ENCODE data around the gene LAPTM5. TPM values are rescaled to one million over a fixed set of nuclear protein-coding genes. Genes with fewer than 3 reads are reported as not detected.
A peak's percentile ranks its signal among the peaks of the same experiment; 100 is the strongest.

The LAPTM5 gene
- total RNA-seq, 1 experiment from 2014 or later = 1.5 TPM

DNA sequence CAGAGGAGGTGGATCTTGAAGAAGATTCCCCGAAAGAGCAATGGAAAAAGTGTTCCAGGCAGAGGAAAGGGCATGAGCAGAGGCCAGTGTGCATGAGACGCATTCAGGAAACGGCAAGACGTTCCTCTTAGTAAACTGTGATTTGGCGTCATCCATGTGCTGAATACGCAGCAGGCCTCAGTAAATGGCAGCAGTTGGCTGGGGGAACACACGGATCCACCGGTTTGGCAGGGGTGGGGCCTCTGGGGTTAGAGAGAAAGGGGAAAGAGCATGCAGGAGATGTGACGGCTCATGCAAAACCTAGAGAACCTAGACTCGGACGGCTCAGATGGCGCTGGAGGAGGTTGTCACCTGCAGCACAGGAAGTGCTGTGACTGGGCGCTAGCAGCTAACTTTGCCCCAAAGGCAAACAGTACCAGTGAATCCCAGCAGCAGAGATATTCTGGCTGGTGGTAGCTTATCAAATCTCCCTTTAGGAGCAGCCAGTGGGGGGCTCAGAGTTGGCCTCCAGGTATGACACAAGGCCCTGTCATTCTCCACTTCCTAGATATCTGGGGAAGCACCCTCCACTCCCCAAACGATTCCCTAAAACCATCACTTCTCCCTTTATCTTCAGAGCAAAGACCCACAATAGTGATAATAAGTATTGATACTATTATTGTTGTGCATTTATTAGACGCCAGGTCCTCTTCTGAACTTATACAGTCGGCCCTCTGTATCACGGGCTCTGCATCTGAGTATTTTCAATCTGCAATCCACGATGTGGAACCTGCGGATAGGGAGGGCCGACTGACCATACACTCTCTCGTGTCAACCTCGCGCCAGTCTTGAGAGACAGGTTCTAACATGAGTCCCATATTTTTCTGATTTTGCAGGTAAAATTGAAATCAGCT, 7.6 kb downstream of the LAPTM5 start (continued):
- TF ChIP-seq, protein P1, sequence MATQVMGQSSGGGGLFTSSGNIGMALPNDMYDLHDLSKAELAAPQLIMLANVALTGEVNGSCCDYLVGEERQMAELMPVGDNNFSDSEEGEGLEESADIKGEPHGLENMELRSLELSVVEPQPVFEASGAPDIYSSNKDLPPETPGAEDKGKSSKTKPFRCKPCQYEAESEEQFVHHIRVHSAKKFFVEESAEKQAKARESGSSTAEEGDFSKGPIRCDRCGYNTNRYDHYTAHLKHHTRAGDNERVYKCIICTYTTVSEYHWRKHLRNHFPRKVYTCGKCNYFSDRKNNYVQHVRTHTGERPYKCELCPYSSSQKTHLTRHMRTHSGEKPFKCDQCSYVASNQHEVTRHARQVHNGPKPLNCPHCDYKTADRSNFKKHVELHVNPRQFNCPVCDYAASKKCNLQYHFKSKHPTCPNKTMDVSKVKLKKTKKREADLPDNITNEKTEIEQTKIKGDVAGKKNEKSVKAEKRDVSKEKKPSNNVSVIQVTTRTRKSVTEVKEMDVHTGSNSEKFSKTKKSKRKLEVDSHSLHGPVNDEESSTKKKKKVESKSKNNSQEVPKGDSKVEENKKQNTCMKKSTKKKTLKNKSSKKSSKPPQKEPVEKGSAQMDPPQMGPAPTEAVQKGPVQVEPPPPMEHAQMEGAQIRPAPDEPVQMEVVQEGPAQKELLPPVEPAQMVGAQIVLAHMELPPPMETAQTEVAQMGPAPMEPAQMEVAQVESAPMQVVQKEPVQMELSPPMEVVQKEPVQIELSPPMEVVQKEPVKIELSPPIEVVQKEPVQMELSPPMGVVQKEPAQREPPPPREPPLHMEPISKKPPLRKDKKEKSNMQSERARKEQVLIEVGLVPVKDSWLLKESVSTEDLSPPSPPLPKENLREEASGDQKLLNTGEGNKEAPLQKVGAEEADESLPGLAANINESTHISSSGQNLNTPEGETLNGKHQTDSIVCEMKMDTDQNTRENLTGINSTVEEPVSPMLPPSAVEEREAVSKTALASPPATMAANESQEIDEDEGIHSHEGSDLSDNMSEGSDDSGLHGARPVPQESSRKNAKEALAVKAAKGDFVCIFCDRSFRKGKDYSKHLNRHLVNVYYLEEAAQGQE (IDR thresholded peaks at IDR 0.05; ENCODE audit: low read depth) = no peak
- TF ChIP-seq, protein P2, sequence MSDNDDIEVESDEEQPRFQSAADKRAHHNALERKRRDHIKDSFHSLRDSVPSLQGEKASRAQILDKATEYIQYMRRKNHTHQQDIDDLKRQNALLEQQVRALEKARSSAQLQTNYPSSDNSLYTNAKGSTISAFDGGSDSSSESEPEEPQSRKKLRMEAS (IDR thresholded peaks at IDR 0.05) = no peak
- TF ChIP-seq, protein P3, sequence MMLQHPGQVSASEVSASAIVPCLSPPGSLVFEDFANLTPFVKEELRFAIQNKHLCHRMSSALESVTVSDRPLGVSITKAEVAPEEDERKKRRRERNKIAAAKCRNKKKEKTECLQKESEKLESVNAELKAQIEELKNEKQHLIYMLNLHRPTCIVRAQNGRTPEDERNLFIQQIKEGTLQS (IDR thresholded peaks at IDR 0.05) = no peak
- TF ChIP-seq EGR1 (IDR thresholded peaks at IDR 0.05; ENCODE audit: low read depth) (no peak), FOSL1 (IDR thresholded peaks at IDR 0.05; ENCODE audit: low read depth) (no peak)

DNA sequence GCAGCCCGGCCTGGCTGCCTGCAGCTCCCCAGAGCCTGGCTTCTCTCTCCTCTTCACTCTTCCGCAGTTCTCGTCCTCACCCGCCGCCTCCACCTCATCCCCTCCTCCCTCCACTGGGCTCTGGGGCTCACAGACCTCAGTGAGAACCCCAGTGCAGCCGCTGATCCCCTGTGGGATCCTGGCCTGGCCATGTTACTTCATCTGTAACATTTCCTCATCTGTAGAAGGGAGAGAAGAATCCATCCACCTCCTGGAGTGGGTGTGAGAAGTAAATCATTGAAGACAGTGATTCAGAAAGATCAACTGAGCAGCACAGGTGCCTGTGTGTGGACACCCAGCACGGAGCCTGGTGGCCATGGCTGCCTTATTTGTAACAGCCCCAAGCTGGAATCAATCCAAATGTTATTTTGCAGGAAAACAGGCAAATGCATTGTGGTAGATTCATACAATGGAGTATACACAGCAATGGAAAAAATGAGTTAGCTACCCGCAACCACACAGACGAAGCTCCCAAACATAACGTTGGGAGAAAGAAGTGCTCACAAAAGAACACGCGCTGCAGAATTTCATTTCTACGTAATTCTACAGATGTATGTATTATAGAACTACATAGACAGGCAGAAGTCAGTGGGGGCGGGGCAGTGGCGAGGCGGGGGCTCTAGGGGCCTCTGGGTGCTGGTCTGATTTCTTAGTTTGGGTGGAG, 8.7 kb downstream of the LAPTM5 start:
- Histone ChIP-seq H3K4me3 (replicated peaks in 1 of 2; ENCODE audit: low read depth in 1 of 2, low read length in 2 of 2) (no peak overlapping the region), H3K4me1 (ENCODE audit: control insufficient read depth in 1 of 2, insufficient read depth in 2 of 2, low read length in 2 of 2) (peaks cover 2 to 14% of the 10 kb centered on the region in 2 experiments; a peak in 3 of 4 replicates), H3K4me2 (ENCODE audit: low read length) (no peak overlapping the region), H4K20me1 (ENCODE audit: insufficient read depth) (no peaks in the 10 kb centered on the region), H3K27ac (ENCODE audit: low read depth, low read length) (peak overlapping the region; percentile 8; the same call in 1 of the 2 replicates), H3K36me3 (ENCODE audit: control insufficient read depth in 1 of 2, insufficient read depth in 2 of 2, low read length in 2 of 2) (no peaks in the 10 kb centered on the region), H3K79me2 (ENCODE audit: insufficient read depth, low read length) (no peaks in the 10 kb centered on the region), H3K27me3 (ENCODE audit: insufficient read depth, low read length) (no peaks in the 10 kb centered on the region), H2AFZ (ENCODE audit: low read depth, low read length, poor library complexity, severe bottlenecking) (no peak overlapping the region), H3K9me3 (ENCODE audit: control insufficient read depth in 1 of 2, insufficient read depth in 1 of 2, low read depth in 1 of 2, low read length in 2 of 2) (no peaks in the 10 kb centered on the region), H3K9me2 (ENCODE audit: insufficient read depth) (no peaks in the 10 kb centered on the region), H3K9ac (ENCODE audit: low read length) (no peak overlapping the region)
- RAD21 ChIA-PET (ENCODE audit: low non-redundant PET in 1 of 2, low total read pairs in 2 of 2, uncharacterized antibody in 2 of 2, unreplicated experiment in 2 of 2) = no interaction called here
- intact Hi-C loops (cut with micrococcal nuclease) = no loop called here
- ATAC-seq = 0 out of 2 replicates have a peak, but pooled peaks have one; percentile 10
- POLR2A ChIA-PET = no interaction called here
- CTCF ChIA-PET = interaction anchor here (1.2 kb wide), 1 partner anchor 31 kb away, joined by 3 read pairs; no protein-coding TSS in a partner anchor
- no TSS peak for BruUV-seq (replicated peaks)
- TF ChIP-seq ELF1 (IDR thresholded peaks at IDR 0.05; ENCODE audit: borderline replicate concordance, low read depth) (no peak), EZH2phosphoT487 (IDR thresholded peaks at IDR 0.05; ENCODE audit: borderline replicate concordance) (no peak), EGR1 (IDR thresholded peaks at IDR 0.05; ENCODE audit: low read depth) (no peak)
- no peak for DNase-seq (ENCODE audit: low read depth, low spot score)

All from HCT116 (cell line).